Measurements from ENCODE around the gene VARS1.

DNA sequence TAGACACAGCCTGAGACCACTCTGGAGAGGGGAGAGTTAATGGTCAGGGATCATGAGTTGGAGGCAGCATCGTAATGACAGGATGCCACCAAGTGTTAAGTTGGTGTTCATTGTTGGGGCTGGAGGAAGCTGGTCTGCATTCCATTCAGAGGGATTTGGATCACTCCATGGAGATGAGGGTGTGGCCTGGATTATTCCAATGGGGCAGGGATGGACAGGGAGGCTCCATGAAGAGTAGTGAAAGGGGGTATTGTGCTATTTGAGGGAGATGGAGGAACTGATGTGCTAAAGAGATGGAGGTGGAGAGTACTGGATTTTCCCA is 32.0 kb downstream of the VARS1 start:
- TF ChIP-seq, protein P1, sequence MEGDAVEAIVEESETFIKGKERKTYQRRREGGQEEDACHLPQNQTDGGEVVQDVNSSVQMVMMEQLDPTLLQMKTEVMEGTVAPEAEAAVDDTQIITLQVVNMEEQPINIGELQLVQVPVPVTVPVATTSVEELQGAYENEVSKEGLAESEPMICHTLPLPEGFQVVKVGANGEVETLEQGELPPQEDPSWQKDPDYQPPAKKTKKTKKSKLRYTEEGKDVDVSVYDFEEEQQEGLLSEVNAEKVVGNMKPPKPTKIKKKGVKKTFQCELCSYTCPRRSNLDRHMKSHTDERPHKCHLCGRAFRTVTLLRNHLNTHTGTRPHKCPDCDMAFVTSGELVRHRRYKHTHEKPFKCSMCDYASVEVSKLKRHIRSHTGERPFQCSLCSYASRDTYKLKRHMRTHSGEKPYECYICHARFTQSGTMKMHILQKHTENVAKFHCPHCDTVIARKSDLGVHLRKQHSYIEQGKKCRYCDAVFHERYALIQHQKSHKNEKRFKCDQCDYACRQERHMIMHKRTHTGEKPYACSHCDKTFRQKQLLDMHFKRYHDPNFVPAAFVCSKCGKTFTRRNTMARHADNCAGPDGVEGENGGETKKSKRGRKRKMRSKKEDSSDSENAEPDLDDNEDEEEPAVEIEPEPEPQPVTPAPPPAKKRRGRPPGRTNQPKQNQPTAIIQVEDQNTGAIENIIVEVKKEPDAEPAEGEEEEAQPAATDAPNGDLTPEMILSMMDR (IDR thresholded peaks at IDR 0.05): no peak
- no peak for TF ChIP-seq POLR2A (IDR thresholded peaks at IDR 0.05)

Data from lower leg skin (tissue), 3 donors.